Gastroesophageal sphincter (tissue), 4 donors: ENCODE measurements around the gene TYW3. TPM values are rescaled to one million over a fixed set of nuclear protein-coding genes. Genes with fewer than 3 reads are reported as not detected.
A peak's percentile ranks its signal among the peaks of the same experiment; 100 is the strongest.

Experiments
- ATAC-seq: fragments of 150-250 bp; one replicate; pipeline ENCODE4 v1.9.1; 2016; ENCODE audit warnings: mild to moderate bottlenecking, moderate library complexity
- H3K27ac ChIP-seq, 4 donors: fragments of 200-600 bp; sonication (generic) in 3 of 4; 1 replicate in 3 of 4; 2 replicates in 1 of 4; pipeline ENCODE4 v1.5.1; 2016 to 2019
- H3K27me3 ChIP-seq: fragments of 200-600 bp; sonication (generic); one replicate; pipeline ENCODE4 v1.5.1; 2019
- H3K36me3 ChIP-seq, 2 donors: fragments of 200-600 bp; sonication (generic); one replicate each; pipeline ENCODE4 v1.5.1; 2019; ENCODE audit warnings: control low read depth in 1 of 2
- H3K4me1 ChIP-seq, 3 donors: fragments of 200-600 bp; sonication (generic); 1 replicate in 2 of 3; 2 replicates in 1 of 3; pipeline ENCODE4 v1.5.1; 2016 to 2019; ENCODE audit warnings: control low read depth in 2 of 3
- H3K4me3 ChIP-seq, 2 donors: fragments of 200-600 bp; sonication (generic); one replicate each; pipeline ENCODE4 v1.5.1; 2019; ENCODE audit warnings: mild to moderate bottlenecking in 1 of 2, moderate library complexity in 1 of 2
- H3K9me3 ChIP-seq, 3 donors: fragments of 200-600 bp; sonication (generic); one replicate each; pipeline ENCODE4 v1.5.1; 2017 to 2019; ENCODE audit warnings: control low read depth in 2 of 3
- EP300 ChIP-seq: sonication (generic); formaldehyde crosslinking; IDR thresholded peaks from one replicate; pipeline ENCODE4 v1.6.1; 2017; ENCODE audit warnings: antibody characterized with exemption, mild to moderate bottlenecking
- POLR2A ChIP-seq, 2 donors: fragments of 450-650 bp; IDR thresholded peaks; one replicate each; pipeline ENCODE4 v1.6.1; 2017; ENCODE audit warnings: antibody characterized with exemption in 2 of 2, mild to moderate bottlenecking in 2 of 2, moderate library complexity in 1 of 2
- POLR2AphosphoS5 ChIP-seq: sonication (generic); formaldehyde crosslinking; IDR thresholded peaks from one replicate; pipeline ENCODE4 v1.6.1; 2017; ENCODE audit warnings: antibody characterized with exemption
- WGBS, 2 donors: methylation state at CpG; one replicate each; pipeline ENCODE4 v1.1.5; 2018; ENCODE audit warnings: low coverage in 1 of 2; 5-methylcytosine and 5-hydroxymethylcytosine counted together
- total RNA-seq, 4 donors: library from RNA; depleted of rRNA; stranded (reverse); fragments of >200 nt; gene quantifications; one replicate each; pipeline ENCODE4 v1.1.0, GENCODE V29; 2016
- TF ChIP-seq, protein P1 (sequence below), 4 experiments: fragments of 200-600 bp in 2 of 4; fragments of 450-650 bp in 2 of 4; sonication (generic) in 1 of 4; IDR thresholded peaks; one replicate each; pipeline ENCODE4 v1.5.1; 2017 to 2019; ENCODE audit warnings: antibody characterized with exemption in 4 of 4, mild to moderate bottlenecking in 2 of 4, moderate library complexity in 2 of 4

The TYW3 gene
- total RNA-seq, 4 donors from 2014 or later: 20.3 to 37.8 (median 31.2) TPM

DNA sequence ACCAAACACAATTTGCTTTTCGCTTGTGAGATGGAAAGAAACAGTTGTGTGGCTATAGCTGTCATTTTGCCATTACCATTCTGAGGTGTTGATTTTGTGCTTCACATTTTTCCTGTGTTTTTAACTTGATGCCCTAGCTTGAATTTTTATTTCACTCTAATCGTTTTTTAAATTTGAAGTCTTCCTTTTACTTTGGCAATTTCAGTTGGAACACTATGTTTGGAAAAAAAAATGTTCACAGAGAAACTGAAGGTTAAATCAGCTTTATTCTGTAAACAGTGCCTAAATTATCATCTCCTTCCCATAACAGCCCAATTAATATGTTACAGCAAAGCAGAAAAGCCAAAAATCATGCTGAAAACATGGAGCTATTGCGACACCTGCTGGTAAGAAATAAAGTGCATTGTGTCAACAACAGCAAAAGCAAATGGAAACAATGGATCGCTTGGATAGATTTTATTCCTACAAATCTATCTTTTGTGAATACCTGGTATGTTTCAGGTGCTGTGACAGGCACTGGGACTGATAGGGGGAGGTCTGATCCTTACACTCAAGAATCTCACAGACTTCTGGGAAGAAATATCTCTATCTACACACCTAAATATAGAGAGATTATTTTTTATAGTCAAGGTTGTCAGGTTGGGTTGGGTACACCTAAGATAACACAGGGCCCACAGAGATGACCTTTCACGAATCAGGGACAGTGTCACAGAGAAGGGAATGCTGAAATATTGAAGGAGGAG is 43.2 kb upstream of the TYW3 start:
- H3K36me3 ChIP-seq: no peaks in the 10 kb centered on the region
- H3K27ac ChIP-seq: no peak overlapping the region
- 11 to 19% methylated on average over 5 of the region's 5 CpGs for WGBS, 2 donors
- no peak for ATAC-seq
- H3K4me1 ChIP-seq: peaks cover 0 to 8% (median 0%) of the 10 kb centered on the region in 3 donors
- no peaks in the 10 kb centered on the region for H3K9me3 ChIP-seq
- H3K27me3 ChIP-seq: no peaks in the 10 kb centered on the region
- TF ChIP-seq POLR2A (IDR thresholded peaks at IDR 0.05): no peak
- TF ChIP-seq, protein P1, sequence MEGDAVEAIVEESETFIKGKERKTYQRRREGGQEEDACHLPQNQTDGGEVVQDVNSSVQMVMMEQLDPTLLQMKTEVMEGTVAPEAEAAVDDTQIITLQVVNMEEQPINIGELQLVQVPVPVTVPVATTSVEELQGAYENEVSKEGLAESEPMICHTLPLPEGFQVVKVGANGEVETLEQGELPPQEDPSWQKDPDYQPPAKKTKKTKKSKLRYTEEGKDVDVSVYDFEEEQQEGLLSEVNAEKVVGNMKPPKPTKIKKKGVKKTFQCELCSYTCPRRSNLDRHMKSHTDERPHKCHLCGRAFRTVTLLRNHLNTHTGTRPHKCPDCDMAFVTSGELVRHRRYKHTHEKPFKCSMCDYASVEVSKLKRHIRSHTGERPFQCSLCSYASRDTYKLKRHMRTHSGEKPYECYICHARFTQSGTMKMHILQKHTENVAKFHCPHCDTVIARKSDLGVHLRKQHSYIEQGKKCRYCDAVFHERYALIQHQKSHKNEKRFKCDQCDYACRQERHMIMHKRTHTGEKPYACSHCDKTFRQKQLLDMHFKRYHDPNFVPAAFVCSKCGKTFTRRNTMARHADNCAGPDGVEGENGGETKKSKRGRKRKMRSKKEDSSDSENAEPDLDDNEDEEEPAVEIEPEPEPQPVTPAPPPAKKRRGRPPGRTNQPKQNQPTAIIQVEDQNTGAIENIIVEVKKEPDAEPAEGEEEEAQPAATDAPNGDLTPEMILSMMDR (IDR thresholded peaks at IDR 0.05): peak; percentile 57 to 76 (median 66)
- no peak overlapping the region for H3K4me3 ChIP-seq

DNA sequence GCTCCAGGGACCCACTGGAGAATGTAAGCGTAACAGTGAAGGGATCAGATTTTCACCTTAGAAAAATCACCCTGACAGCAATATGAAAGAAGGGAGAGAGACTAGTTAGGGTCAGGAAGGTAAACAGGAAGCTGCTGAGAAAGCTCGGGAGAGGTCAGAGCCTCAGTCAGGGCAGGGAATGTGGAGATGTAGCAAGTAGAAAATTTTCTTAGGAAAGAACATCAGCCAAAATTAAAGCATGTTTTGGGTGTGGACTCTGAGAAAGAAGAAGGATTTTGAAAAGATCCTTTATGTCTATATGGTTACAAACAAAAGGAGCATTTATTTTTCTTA is 42.6 kb upstream of the TYW3 start:
- Histone ChIP-seq H3K36me3 (no peaks in the 10 kb centered on the region), H3K9me3 (no peaks in the 10 kb centered on the region), H3K4me1 (peaks cover 0 to 8% (median 0%) of the 10 kb centered on the region in 3 donors), H3K27ac (no peak overlapping the region), H3K27me3 (no peaks in the 10 kb centered on the region), H3K4me3 (no peak overlapping the region)
- 0% methylated on average over 2 of the region's 2 CpGs for WGBS, 2 donors
- TF ChIP-seq POLR2AphosphoS5: no peak
- TF ChIP-seq POLR2A (IDR thresholded peaks at IDR 0.05): no peak
- no peak for TF ChIP-seq EP300
- no peak for ATAC-seq

DNA sequence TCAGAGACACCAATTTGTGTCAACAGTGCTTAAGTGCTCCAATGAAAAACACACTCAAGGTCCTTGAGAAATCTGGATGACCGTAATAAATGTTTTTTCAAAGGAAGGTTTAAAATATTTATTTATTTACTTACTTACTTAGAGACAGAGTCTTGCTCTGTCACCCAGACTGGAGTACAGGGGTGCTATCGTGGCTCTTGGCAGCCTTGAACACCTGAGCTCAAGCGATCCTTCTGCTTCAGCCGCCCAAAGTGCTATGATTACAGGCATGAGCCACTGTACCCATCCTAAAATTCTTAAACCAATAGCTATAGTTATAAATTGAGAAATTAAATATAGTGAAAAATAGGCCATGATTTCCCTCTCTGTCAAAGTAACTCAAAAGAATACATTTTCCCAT is 42.0 kb upstream of the TYW3 start:
- H3K27ac ChIP-seq: no peak overlapping the region
- H3K9me3 ChIP-seq: no peaks in the 10 kb centered on the region
- H3K36me3 ChIP-seq: no peaks in the 10 kb centered on the region
- no peaks in the 10 kb centered on the region for H3K27me3 ChIP-seq
- no peak overlapping the region for H3K4me3 ChIP-seq
- WGBS, 2 donors: 75 to 83% methylated on average over 4 of the region's 4 CpGs
- TF ChIP-seq, protein P1 (IDR thresholded peaks at IDR 0.05): no peak
- TF ChIP-seq EP300 (no peak), POLR2A (IDR thresholded peaks at IDR 0.05) (no peak)
- peaks cover 0 to 8% (median 0%) of the 10 kb centered on the region in 3 donors for H3K4me1 ChIP-seq
- ATAC-seq: no peak

DNA sequence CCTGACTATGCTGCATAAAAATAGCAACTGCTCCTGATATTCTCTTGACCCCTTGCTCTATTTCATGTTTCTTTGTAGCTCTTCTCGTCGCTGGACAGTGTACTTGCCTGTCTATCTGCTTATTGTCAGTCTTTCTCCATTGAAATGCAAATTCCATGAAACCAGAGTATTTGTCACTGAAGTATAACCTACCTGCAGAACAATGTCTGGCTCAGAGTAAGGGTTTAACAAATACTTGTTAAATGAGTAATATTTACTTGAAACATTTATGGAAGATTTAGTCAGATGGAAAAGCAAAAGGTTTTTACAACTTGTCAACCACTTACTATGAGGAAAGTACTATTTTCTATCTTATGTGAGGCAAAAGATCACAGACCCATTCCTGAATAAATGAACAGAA is 39.5 kb upstream of the TYW3 start:
- H3K4me1 ChIP-seq: peaks cover 0 to 8% (median 0%) of the 10 kb centered on the region in 3 donors
- no peak overlapping the region for H3K27ac ChIP-seq
- H3K36me3 ChIP-seq: no peaks in the 10 kb centered on the region
- H3K4me3 ChIP-seq: no peak overlapping the region
- 87% methylated on average over 2 of the region's 2 CpGs; no CpG with 5 or more reads in 1 of the 2 donors for WGBS, 2 donors
- ATAC-seq: no peak
- H3K9me3 ChIP-seq: no peaks in the 10 kb centered on the region
- TF ChIP-seq EP300: no peak
- TF ChIP-seq, protein P1 (IDR thresholded peaks at IDR 0.05): no peak
- TF ChIP-seq POLR2AphosphoS5: no peak
- no peak for TF ChIP-seq POLR2A (IDR thresholded peaks at IDR 0.05)
- no peaks in the 10 kb centered on the region for H3K27me3 ChIP-seq

DNA sequence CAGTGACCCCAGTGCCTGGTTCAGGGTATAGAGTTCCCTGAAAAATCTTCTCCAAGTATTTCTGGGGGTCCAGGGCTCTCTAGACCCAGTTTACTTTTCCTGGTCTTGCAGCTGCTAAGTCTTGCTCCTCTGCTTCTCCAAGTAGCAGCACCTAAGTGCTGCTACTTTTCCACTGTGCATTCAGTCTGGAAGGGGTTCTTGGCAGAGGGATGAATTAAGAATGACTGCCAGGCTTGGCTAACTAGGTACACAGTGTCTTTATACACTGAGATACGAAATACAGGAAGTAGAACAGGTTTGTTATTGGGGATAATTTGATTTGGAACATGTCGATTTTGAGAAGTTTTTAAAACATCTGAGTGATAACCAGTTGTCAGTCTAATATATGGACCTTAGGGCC is 35.1 kb upstream of the TYW3 start:
- Histone ChIP-seq H3K36me3 (peaks cover 0 to 15% of the 10 kb centered on the region in 2 donors), H3K4me1 (no peaks in the 10 kb centered on the region), H3K27ac (no peak overlapping the region), H3K27me3 (no peaks in the 10 kb centered on the region), H3K4me3 (no peak overlapping the region), H3K9me3 (no peaks in the 10 kb centered on the region)
- ATAC-seq: no peak
- 33% methylated on average over 1 of the region's 2 CpGs; no CpG with 5 or more reads in 1 of the 2 donors for WGBS, 2 donors
- TF ChIP-seq, protein P1 (IDR thresholded peaks at IDR 0.05): no peak
- TF ChIP-seq EP300 (no peak), POLR2AphosphoS5 (no peak), POLR2A (IDR thresholded peaks at IDR 0.05) (no peak)
